GM19239 (cell line): ENCODE results near the gene FSD1.
A peak's percentile ranks its signal among the peaks of the same experiment; 100 is the strongest.
"Not testable (repeated sequence)": the region's sequence is repeated elsewhere in the genome, so short reads cannot be mapped to it uniquely, and the experiment has no call there.

ENCODE experiments used
- DNase-seq: peaks from one replicate; pipeline ENCODE4 v3.0.0; 2011; ENCODE audit warnings: low spot score; ENCODE audit not compliant: insufficient read length
- FAIRE-seq: peaks from 2 replicates; lab custom pipeline; 2011; peaks lifted over from hg19 to GRCh38; lab: Jason Lieb, UNC

FSD1 gene

GRCh38 chr19:4304538-4305256 is at the start of gene FSD1:
FSD1 (plus strand) TSS chr19:4304598; CDS start chr19:4304747, 149 bp downstream.
- FAIRE-seq (peak; percentile 66), DNase-seq (peak; percentile 94)

- FAIRE-seq (no peak), DNase-seq (no peak)
These were observed 47.8 kb upstream of the FSD1 start for GRCh38 chr19:4256563-4256962.

- no peak for DNase-seq
- no peak for FAIRE-seq
These were observed 47.4 kb upstream of the FSD1 start for GRCh38 chr19:4257025-4257424.

- DNase-seq, result no peak
- no peak for FAIRE-seq
These were observed 46.2 kb upstream of the FSD1 start for GRCh38 chr19:4258181-4258580.

- no peak for FAIRE-seq
- no peak for DNase-seq
These were observed 43.7 kb upstream of the FSD1 start for GRCh38 chr19:4260613-4261191.

GRCh38 chr19:4264812-4265211 is 39.6 kb upstream of the FSD1 start:
- no peak for DNase-seq
- FAIRE-seq, result no peak

GRCh38 chr19:4266253-4267000 is 38.0 kb upstream of the FSD1 start:
- FAIRE-seq (no peak), DNase-seq (no peak)

- FAIRE-seq (no peak), DNase-seq (peak; percentile 65)
These were observed 37.1 kb upstream of the FSD1 start for GRCh38 chr19:4267101-4267900.

- no peak for DNase-seq
These were observed 36.2 kb upstream of the FSD1 start for GRCh38 chr19:4267901-4268815.

GRCh38 chr19:4268816-4269430 is 35.5 kb upstream of the FSD1 start:
- FAIRE-seq, result no peak

More at GRCh38 chr19:4267901-4268815, 36.2 kb upstream of the FSD1 start:
- no peak for FAIRE-seq

GRCh38 chr19:4272894-4273293 is 31.5 kb upstream of the FSD1 start:
- FAIRE-seq (no peak), DNase-seq (no peak)

More at GRCh38 chr19:4268816-4269430, 35.5 kb upstream of the FSD1 start:
- no peak for DNase-seq

GRCh38 chr19:4274321-4274686 is 30.1 kb upstream of the FSD1 start:
- not testable (repeated sequence) for DNase-seq, FAIRE-seq

GRCh38 chr19:4277191-4277696 is 27.2 kb upstream of the FSD1 start:
- DNase-seq (no peak), FAIRE-seq (no peak)

GRCh38 chr19:4278010-4278409 is 26.4 kb upstream of the FSD1 start:
- no peak for DNase-seq
- FAIRE-seq, result no peak

- FAIRE-seq (no peak), DNase-seq (no peak)
These were observed 25.8 kb upstream of the FSD1 start, which contains the start of gene SHD for GRCh38 chr19:4278419-4279266. SHD (plus strand) TSS chr19:4279266; CDS start chr19:4280064, 798 bp downstream.

- no peak for DNase-seq
- FAIRE-seq, result no peak
These were observed 25.2 kb upstream of the FSD1 start for GRCh38 chr19:4279267-4279529.

GRCh38 chr19:4279530-4280422 is 24.6 kb upstream of the FSD1 start:
- FAIRE-seq, result no peak
- no peak for DNase-seq
